GM10847 (cell line): ENCODE data around the gene ACP7.

Experiments used
- POLR2A ChIP-seq: IDR thresholded peaks from 2 replicates; pipeline ENCODE4 v1.6.1; 2011; ENCODE audit not compliant: insufficient read length; ENCODE audit errors: extremely low read depth

ACP7 gene, protein sequence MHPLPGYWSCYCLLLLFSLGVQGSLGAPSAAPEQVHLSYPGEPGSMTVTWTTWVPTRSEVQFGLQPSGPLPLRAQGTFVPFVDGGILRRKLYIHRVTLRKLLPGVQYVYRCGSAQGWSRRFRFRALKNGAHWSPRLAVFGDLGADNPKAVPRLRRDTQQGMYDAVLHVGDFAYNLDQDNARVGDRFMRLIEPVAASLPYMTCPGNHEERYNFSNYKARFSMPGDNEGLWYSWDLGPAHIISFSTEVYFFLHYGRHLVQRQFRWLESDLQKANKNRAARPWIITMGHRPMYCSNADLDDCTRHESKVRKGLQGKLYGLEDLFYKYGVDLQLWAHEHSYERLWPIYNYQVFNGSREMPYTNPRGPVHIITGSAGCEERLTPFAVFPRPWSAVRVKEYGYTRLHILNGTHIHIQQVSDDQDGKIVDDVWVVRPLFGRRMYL

DNA sequence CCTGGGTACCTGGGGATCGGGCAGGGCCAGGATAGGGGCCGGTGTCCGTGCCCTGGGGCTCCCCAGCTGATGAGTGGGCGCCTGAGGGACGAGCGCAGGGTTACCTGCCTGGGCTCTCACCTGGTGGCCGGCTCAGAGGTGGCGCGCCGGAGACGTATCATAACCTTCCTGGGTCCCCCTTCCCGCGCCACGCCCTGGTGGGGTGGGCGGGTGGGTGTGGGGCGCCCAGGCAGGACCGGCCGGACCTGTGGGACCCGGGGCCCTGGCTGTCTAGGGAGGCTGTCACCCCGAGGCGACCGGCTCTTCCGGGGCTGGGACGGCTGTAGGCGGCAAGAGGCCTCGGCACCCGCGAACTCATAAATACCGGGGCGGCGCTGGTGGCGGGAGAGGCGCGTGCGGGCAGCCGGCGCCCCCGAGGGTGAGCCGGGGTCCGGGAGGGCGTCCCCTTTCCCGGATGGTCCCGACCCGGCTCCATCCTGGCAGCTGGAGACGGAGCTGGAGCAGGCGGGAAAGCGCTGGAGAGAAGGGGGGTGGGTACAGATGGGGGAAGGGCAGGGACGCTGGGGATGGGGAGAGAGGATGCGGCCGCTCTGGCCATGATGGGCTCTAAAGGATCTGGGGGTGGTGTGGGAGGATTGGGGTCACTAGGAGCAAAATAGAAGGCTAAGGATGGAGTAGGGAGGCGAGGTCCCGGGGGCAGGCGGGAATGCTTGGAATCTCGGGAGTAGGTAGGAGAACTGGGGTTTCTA, at the start of gene ACP7:
Gene ACP7 (plus strand): TSS at position 386 of the 749 bp plus-strand sequence. CDS start 902 bp downstream, outside the sequence.
- TF ChIP-seq POLR2A: no peak

GRCh38 chr19:39036581-39036980, 47.6 kb upstream of the ACP7 start:
- TF ChIP-seq POLR2A: no peak

DNA sequence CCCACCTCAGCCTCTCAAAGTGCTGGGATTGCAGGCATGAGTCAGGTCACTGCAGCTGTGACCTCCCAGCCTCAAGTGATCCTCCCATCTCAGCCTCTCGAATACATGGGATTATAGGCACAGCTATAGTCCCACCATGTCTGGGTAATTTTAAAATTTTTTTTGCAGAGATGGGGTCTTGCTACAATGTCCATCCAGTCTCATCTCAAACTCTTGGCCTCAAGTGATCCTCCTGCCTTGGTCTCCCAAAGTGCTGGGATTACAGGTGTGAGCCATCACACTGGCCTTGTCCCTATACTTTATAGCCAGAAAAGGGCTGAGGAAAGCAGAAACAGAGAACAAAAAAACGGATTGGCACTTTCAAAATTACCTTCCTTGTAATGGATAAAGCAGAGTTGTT, 47.0 kb upstream of the ACP7 start:
- TF ChIP-seq POLR2A: no peak

DNA sequence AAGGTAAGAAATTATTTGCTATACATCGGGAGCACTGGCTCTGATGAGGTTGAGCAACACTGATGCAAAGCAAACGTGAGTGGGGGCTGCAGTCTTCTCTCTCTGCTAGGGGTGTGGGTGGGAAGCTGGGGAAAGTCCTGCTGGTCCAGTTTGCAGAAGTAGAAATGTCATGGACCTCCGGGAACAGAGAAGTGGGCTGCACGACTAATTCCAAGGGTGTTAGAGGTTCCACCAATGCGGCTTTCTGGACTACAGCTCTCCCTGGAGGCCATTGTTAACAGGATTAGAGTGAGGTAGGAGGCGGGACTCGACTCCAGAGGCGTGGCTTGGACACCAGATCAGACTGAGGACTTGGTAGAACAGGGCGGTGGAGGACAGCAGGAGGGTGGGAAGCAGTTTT, 46.1 kb upstream of the ACP7 start:
- TF ChIP-seq POLR2A: no peak

GRCh38 chr19:39045506-39045905, 38.7 kb upstream of the ACP7 start:
- no peak for TF ChIP-seq POLR2A

DNA sequence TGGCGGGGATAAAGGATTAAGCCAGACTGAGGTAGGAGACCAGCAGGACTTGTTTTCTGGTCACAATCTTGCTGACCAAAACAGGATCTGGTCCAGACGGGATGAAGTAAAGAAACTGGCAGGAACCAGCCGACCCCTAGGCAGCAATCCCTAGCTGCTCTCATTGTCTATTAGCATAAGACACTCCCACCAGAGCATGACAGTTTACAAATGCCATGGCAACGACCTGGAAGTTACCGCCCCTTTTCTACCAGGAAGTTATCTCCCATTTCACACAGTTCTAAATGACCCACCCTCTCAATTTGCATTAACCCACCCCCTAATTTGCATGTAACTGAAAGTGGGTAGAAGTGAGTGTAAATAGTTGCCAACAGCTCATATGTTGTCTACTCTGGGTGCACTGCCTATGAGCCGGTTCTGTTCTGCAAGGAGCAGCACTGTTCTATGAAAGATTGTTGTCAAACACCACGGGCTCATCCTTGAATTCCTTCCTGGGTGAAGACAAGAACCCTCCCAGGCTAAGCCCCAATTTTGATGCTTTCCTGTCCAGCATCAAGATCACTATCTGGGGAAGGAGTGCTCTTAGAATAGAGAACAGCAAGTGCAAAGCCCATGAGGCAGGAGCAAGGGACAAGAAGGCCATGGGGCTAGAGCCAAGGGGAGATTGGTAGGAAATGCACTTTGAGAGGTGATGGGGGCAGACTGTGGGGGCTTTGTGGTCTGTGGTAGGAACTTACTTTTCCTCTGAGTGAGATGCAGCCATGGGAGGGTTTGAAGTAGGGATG, 37.9 kb upstream of the ACP7 start:
- no peak for TF ChIP-seq POLR2A

DNA sequence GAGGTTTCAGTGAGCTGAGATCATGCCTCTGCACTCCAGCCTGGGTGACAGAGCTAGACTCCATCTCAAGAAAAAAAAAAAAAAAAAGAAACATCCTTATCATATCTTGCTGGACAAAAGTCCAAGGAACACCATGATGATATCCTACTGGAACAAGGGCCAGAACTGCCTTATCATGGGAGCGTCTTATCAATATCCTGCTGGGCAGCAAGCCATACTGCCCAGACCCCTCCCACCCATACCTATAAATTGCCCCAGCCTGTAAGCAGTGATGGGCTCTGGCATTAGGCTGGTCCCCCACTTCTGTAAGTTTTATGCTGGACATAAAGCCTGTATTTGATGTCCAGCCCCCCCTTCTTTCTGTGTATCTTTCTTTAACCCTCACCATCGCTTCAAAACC, 37.1 kb upstream of the ACP7 start:
- TF ChIP-seq POLR2A: no peak

DNA sequence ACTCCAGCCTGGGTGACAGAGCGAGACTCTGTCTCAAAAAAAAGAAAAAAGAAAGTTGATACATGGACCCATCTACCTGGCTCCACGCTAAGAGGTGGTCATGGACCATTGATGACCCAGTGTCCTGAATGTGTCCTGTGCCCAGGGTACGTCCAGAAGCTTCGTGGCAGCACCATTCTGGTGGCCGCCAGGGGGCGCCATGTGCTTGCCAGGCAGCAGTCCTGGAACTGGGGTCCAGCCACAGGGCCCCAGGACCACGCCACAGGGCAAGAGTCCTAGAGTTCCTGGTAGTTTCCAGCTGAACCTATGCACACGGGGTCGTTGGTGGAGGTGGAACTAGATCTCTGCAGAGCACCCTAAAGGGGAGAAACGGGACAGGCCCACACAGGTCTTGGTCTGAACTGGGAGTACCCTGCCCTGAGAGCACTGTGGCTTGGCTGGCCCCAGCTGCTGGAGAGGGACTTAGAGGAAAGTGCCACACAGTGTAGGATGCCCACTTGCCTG, 31.9 kb upstream of the ACP7 start:
- no peak for TF ChIP-seq POLR2A

GRCh38 chr19:39052846-39053245, 31.3 kb upstream of the ACP7 start:
- no peak for TF ChIP-seq POLR2A

- TF ChIP-seq POLR2A: no peak
Measured at GRCh38 chr19:39053276-39054090, 30.7 kb upstream of the ACP7 start.

DNA sequence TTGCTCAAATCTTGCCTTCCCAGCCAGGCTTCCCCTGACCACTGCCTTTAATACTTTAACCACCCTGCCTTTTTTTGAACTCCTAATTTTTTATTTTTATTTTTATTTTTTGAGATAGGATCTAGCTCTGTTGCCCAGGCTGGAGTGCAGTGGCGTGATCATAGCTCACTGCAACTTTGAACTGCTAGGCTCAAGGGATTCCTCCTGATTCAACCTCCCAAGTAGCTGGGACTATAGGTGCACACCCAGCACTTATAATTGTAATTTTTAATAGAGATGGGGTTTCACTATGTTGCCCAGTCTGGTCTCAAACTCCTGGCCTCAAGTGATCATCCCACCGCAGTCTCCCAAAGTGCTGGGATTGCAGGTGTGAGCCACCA, 30.1 kb upstream of the ACP7 start:
- no peak for TF ChIP-seq POLR2A

DNA sequence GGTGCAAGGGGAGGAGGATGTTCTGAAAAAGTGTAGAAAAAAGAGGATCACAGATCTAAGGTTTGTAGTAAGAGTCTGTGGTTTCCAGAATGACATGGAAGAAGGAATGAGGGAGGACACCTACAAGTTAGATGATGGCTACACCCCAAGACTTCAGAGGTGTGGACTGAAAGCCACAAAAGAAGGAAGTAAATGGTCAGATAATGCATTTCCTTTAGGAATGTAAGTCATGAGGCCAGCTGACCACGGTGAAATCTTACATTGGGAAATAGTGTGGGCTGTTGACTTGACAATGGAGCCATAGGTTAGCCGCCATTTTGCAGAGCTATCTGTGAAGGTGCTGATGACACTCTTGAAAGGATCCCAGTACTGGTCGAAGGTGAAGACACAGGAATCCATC, 26.6 kb upstream of the ACP7 start:
- no peak for TF ChIP-seq POLR2A

DNA sequence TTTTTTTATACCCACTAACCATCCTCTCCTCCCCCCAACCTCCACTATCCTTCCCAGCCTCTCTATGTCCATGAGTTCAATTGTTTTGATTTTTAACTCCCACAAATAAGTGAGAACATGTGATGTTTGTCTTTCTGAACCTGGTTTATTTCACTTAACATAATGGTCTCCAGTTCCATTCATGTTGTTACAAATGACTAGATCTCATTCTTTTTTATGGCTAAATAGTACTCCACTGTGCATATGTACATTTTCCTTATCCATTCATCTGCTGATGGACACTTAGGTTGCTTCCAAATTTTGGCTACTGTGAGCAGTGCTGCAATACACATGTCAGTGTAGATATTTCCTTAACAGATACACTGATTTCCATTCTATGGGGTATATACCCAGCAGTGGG, 24.9 kb upstream of the ACP7 start:
- no peak for TF ChIP-seq POLR2A

GRCh38 chr19:39060171-39060570, 24.0 kb upstream of the ACP7 start:
- TF ChIP-seq POLR2A: no peak

- no peak for TF ChIP-seq POLR2A
Measured at GRCh38 chr19:39064405-39064804, 19.8 kb upstream of the ACP7 start.
